ENCODE measurements around the gene SCFD1. TPM values are rescaled to one million over a fixed set of nuclear protein-coding genes. Genes with fewer than 3 reads are reported as not detected.

SCFD1 gene
- total RNA-seq, 4 donors from 2014 or later: 31.6 to 48.4 (median 42.5) TPM

- 41 to 48% methylated on average over 3 to 5 of the region's 5 CpGs for WGBS, 2 donors (ENCODE audit: low coverage in 1 of 2)
Measured at GRCh38 chr14:30725763-30726162, 103.6 kb downstream of the SCFD1 start.

GRCh38 chr14:30728471-30728870 is 106.4 kb downstream of the SCFD1 start:
- H3K27me3 ChIP-seq: no peaks in the 10 kb centered on the region
- no peak overlapping the region for H3K27ac ChIP-seq
- peaks cover 0 to 44% of the 10 kb centered on the region in 2 donors for H3K36me3 ChIP-seq
- ATAC-seq: no peak
- TF ChIP-seq POLR2AphosphoS5 (IDR thresholded peaks at IDR 0.05) (no peak), CTCF (IDR thresholded peaks at IDR 0.05) (no peak)
- WGBS, 2 donors (ENCODE audit: low coverage in 1 of 2): 90 to 100% methylated on average over 3 to 5 of the region's 5 CpGs
- peaks cover 0 to 17% (median 0%) of the 10 kb centered on the region in 3 donors for H3K4me1 ChIP-seq
- H3K4me3 ChIP-seq: no peak overlapping the region
- no peaks in the 10 kb centered on the region for H3K9me3 ChIP-seq

More at GRCh38 chr14:30725763-30726162, 103.6 kb downstream of the SCFD1 start:
- no peaks in the 10 kb centered on the region for H3K9me3 ChIP-seq
- peaks cover 0 to 56% of the 10 kb centered on the region in 2 donors for H3K36me3 ChIP-seq
- TF ChIP-seq POLR2AphosphoS5 (IDR thresholded peaks at IDR 0.05) (peak; percentile 49), POLR2A (IDR thresholded peaks at IDR 0.05) (no peak), EP300 (IDR thresholded peaks at IDR 0.05) (no peak)
- ATAC-seq: peak; percentile 77
- peaks cover 0 to 17% (median 0%) of the 10 kb centered on the region in 3 donors for H3K4me1 ChIP-seq
- H3K4me3 ChIP-seq: no peak overlapping the region
- no peaks in the 10 kb centered on the region for H3K27me3 ChIP-seq
- H3K27ac ChIP-seq: peak overlapping the region in 1 of 4 donors; percentile 35

GRCh38 chr14:30737916-30738315 is 115.8 kb downstream of the SCFD1 start:
- ATAC-seq: no peak
- TF ChIP-seq POLR2A (IDR thresholded peaks at IDR 0.05) (no peak), CTCF (IDR thresholded peaks at IDR 0.05) (no peak), EP300 (IDR thresholded peaks at IDR 0.05) (no peak), POLR2AphosphoS5 (IDR thresholded peaks at IDR 0.05) (no peak)
- WGBS, 2 donors (ENCODE audit: low coverage in 1 of 2): 11 to 61% methylated on average over 1 to 3 of the region's 3 CpGs

GRCh38 chr14:30738978-30739377 is 116.9 kb downstream of the SCFD1 start:
- no peaks in the 10 kb centered on the region for H3K9me3 ChIP-seq
- peaks cover 0 to 33% of the 10 kb centered on the region in 2 donors for H3K36me3 ChIP-seq
- TF ChIP-seq EP300 (IDR thresholded peaks at IDR 0.05): no peak
- TF ChIP-seq POLR2A (IDR thresholded peaks at IDR 0.05): no peak
- no peak for TF ChIP-seq POLR2AphosphoS5 (IDR thresholded peaks at IDR 0.05)
- no peak for TF ChIP-seq CTCF (IDR thresholded peaks at IDR 0.05)
- H3K27me3 ChIP-seq: no peaks in the 10 kb centered on the region
- no peaks in the 10 kb centered on the region for H3K4me1 ChIP-seq
- H3K4me3 ChIP-seq: no peak overlapping the region
- H3K27ac ChIP-seq: no peak overlapping the region
- WGBS, 2 donors (ENCODE audit: low coverage in 1 of 2): 80 to 95% methylated on average over 1 to 4 of the region's 4 CpGs
- ATAC-seq: no peak

More at GRCh38 chr14:30737916-30738315, 115.8 kb downstream of the SCFD1 start:
- Histone ChIP-seq H3K4me1 (no peaks in the 10 kb centered on the region), H3K36me3 (peaks cover 0 to 42% of the 10 kb centered on the region in 2 donors), H3K27ac (no peak overlapping the region), H3K9me3 (no peaks in the 10 kb centered on the region), H3K27me3 (no peaks in the 10 kb centered on the region), H3K4me3 (no peak overlapping the region)

GRCh38 chr14:30748343-30748742 is 126.2 kb downstream of the SCFD1 start:
- Histone ChIP-seq H3K36me3 (no peaks in the 10 kb centered on the region), H3K4me1 (no peaks in the 10 kb centered on the region), H3K9me3 (no peaks in the 10 kb centered on the region), H3K27ac (no peak overlapping the region), H3K4me3 (no peak overlapping the region), H3K27me3 (no peaks in the 10 kb centered on the region)
- no peak for ATAC-seq
- TF ChIP-seq CTCF (IDR thresholded peaks at IDR 0.05) (no peak), POLR2AphosphoS5 (IDR thresholded peaks at IDR 0.05) (no peak), EP300 (IDR thresholded peaks at IDR 0.05) (no peak), POLR2A (IDR thresholded peaks at IDR 0.05) (no peak)
- 63 to 68% methylated on average over 2 of the region's 2 CpGs for WGBS, 2 donors (ENCODE audit: low coverage in 1 of 2)

All from gastroesophageal sphincter (tissue), 4 donors.